AG04449 (cell line): ENCODE measurements around the gene SLC26A3.

Source experiments
- CTCF ChIA-PET: fragments of 350-600 bp; formaldehyde crosslinking; extraction: SDS; loops from one replicate; lab custom pipeline; 2021; ENCODE audit warnings: antibody characterized with exemption; lab: Yijun Ruan, JAX
- POLR2A ChIA-PET: fragments of 400-600, 350-600 bp; formaldehyde crosslinking; extraction: SDS; loops from one replicate; lab custom pipeline; 2020; ENCODE audit warnings: antibody characterized with exemption, inconsistent platforms; lab: Yijun Ruan, JAX
- DNase-seq: peaks from one replicate; pipeline ENCODE4 v3.0.0-alpha.2; 2010; ENCODE audit warnings: low read depth, low spot score
- H3K4me3 ChIP-seq: 2 replicates; pipeline ENCODE4 v1.5.1; 2011; ENCODE audit warnings: low read depth, mild to moderate bottlenecking, control low read depth, low read length
- TF ChIP-seq, protein P1 (sequence below): IDR thresholded peaks from one replicate; pipeline ENCODE4 v1.5.1; 2011; ENCODE audit warnings: mild to moderate bottlenecking, moderate library complexity, low read length, control low read depth, inconsistent platforms; ENCODE audit not compliant: insufficient read depth; ENCODE audit errors: missing control alignments

The SLC26A3 gene

DNA sequence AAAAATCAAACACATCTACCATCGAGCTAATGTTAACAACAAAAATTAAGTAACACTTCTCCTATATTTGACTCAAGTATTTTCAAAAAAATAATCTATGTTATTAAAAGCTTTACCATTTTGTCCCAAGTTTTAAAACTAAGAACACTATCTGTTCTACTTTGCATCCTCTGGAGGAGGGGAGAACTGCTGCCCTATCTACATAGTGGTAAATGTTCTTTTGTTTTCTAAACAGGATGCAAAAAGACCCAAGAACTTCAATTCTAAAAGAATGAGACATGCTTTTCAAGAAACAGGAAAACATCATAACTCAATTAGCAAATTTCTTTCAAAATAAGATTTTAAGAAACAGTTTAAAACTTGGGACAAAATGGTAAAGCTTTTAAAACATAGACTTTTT, 14.8 kb downstream of the SLC26A3 start:
- TF ChIP-seq, protein P1, sequence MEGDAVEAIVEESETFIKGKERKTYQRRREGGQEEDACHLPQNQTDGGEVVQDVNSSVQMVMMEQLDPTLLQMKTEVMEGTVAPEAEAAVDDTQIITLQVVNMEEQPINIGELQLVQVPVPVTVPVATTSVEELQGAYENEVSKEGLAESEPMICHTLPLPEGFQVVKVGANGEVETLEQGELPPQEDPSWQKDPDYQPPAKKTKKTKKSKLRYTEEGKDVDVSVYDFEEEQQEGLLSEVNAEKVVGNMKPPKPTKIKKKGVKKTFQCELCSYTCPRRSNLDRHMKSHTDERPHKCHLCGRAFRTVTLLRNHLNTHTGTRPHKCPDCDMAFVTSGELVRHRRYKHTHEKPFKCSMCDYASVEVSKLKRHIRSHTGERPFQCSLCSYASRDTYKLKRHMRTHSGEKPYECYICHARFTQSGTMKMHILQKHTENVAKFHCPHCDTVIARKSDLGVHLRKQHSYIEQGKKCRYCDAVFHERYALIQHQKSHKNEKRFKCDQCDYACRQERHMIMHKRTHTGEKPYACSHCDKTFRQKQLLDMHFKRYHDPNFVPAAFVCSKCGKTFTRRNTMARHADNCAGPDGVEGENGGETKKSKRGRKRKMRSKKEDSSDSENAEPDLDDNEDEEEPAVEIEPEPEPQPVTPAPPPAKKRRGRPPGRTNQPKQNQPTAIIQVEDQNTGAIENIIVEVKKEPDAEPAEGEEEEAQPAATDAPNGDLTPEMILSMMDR: no peak
- no peak for DNase-seq
- ChIA-PET CTCF (interaction anchor here (0.9 kb wide), 1 partner anchor 17 kb away, joined by 3 read pairs; no protein-coding TSS in a partner anchor), POLR2A (no interaction called here)
- H3K4me3 ChIP-seq: no peak overlapping the region

DNA sequence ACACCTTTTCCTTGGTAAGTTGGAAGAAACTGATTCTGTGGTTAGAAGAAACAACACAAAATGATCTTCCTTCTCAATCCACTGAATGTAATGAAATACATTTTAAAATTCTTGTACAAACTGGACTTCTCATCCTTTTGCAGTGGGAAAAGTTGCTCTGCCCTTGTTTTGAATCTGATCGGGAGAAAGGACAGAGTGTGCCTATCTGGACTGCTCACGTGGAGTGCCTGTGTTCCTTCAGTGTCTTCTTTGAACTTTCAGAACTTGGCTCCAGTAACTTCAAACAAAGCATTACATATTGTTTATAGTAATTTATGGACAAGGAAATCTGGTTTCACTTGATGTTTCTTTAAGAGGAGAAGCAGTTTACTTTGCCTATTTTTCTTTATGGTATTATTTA, 17.1 kb downstream of the SLC26A3 start:
- POLR2A ChIA-PET: no interaction called here
- CTCF ChIA-PET: no interaction called here
- no peak overlapping the region for H3K4me3 ChIP-seq
- no peak for DNase-seq
- TF ChIP-seq, protein P1: no peak

DNA sequence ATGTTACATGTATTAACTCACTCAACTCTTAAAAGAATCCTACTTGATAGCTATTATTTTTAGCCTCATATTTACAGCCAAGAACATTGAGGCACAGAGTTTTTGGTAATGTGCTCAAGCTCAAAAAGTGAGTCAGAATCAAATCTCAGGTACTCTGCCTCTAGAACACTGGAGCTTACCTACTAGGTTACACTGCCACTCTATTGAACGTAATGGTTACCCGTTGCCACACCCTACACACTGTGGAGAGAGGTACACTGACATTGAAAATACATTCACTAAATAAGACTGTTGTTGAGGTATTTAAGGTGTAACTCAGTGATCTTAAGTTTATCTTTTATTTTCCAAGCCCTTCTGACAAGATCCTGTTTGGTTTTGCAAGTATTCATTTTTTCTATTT, 17.9 kb downstream of the SLC26A3 start:
- ChIA-PET CTCF (no interaction called here), POLR2A (no interaction called here)
- no peak for DNase-seq
- TF ChIP-seq, protein P1: no peak
- H3K4me3 ChIP-seq: no peak overlapping the region

DNA sequence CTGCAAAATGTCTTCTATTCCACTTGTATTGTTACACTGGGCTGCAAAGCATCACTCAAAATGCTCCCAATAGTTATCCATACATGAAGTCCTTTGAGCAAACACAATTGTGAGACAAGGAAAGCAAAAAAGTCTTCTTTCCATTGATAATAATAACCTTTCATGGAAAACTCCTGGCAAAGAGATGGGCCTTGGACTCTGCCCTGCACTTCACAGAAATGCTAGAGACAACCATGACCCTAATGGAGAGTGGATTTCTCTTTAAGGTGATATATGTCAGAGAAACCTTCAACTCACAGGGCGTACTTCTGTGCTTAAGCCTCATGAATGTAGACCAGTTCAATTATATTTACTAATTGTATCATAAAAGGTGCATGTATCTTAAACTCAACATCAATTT, 19.4 kb downstream of the SLC26A3 start:
- no peak overlapping the region for H3K4me3 ChIP-seq
- POLR2A ChIA-PET: no interaction called here
- CTCF ChIA-PET: interaction anchor here (1.0 kb wide), 1 partner anchor 18 kb away, joined by 3 read pairs; no protein-coding TSS in a partner anchor
- TF ChIP-seq, protein P1: no peak
- no peak for DNase-seq

DNA sequence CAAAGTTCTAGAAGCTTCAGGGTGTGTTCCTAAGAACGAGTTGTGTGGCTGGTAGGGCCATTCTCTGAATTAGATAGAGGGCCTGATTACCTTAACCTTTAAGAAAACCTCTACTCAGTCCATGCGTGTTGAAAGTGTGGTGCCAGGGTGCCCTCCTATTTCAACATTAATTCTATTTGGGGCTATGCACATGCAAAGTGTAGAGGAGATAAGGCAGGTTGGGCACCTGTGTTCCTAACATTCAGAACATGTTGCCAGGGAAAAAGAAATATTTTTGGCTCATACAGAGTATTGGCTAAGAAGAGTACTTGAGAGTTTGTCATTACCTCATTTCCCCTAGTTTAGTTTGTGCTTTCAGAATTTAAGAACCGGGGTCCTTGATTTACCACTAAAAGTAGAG, 20.6 kb downstream of the SLC26A3 start:
- H3K4me3 ChIP-seq: no peak overlapping the region
- TF ChIP-seq, protein P1: no peak
- ChIA-PET CTCF (interaction anchor here (1.1 kb wide), 1 partner anchor 93 kb away, joined by 3 read pairs; no protein-coding TSS in a partner anchor), POLR2A (no interaction called here)
- DNase-seq: no peak

DNA sequence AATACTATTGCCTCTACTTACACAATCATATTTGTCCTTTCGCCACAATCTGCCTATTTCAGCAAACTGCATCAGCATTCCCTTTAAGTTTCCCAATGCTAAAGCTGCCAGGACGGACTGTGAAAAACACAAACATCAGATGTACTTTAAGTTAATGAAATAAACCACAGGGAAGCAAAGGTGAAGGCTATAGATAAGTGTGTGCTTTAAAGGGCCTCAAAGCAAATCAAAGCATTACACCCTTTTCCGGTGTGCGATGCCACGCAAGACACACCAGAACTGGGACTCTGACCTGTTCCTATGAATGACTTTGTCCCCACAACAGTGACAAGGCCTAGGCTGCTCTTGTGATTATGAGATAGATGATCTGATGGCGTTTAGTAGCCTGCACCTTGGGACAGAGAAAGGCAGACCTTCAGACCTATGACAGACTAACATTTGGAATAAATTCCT, 23.4 kb downstream of the SLC26A3 start:
- no peak overlapping the region for H3K4me3 ChIP-seq
- POLR2A ChIA-PET: no interaction called here
- no peak for DNase-seq
- TF ChIP-seq, protein P1: no peak
- CTCF ChIA-PET: no interaction called here
